Neural cell (in vitro differentiated cells): ENCODE results near the gene CCR5.
"Not testable (repeated sequence)": the region's sequence is repeated elsewhere in the genome, so short reads cannot be mapped to it uniquely, and the experiment has no call there.

Experiments used
- EP300 ChIP-seq: fragments of 450-650 bp; conservative IDR thresholded peaks from 2 replicates; pipeline ENCODE4 v1.6.1; 2014; ENCODE audit warnings: antibody characterized with exemption, mild to moderate bottlenecking, moderate library complexity; ENCODE audit not compliant: poor library complexity, severe bottlenecking
- EZH2 ChIP-seq: fragments of 200-600, 300-800 bp; shearing (Covaris generic), sonication (generic); IDR thresholded peaks from 2 replicates; pipeline ENCODE4 v1.6.1; 2014; ENCODE audit warnings: antibody characterized with exemption, low read length, borderline replicate concordance, mild to moderate bottlenecking; ENCODE audit not compliant: insufficient read depth, poor library complexity, severe bottlenecking
- POLR2AphosphoS5 ChIP-seq: IDR thresholded peaks from 2 replicates; pipeline ENCODE4 v1.6.1; 2012
- TAF1 ChIP-seq: IDR thresholded peaks from 2 replicates; pipeline ENCODE4 v1.6.1; 2012; ENCODE audit warnings: low read depth
- TF ChIP-seq, protein P1 (sequence below): fragments of 450-650 bp; IDR thresholded peaks from 2 replicates; pipeline ENCODE4 v1.5.1; 2014; ENCODE audit warnings: antibody characterized with exemption, mild to moderate bottlenecking, moderate library complexity; ENCODE audit not compliant: poor library complexity, severe bottlenecking

DNA sequence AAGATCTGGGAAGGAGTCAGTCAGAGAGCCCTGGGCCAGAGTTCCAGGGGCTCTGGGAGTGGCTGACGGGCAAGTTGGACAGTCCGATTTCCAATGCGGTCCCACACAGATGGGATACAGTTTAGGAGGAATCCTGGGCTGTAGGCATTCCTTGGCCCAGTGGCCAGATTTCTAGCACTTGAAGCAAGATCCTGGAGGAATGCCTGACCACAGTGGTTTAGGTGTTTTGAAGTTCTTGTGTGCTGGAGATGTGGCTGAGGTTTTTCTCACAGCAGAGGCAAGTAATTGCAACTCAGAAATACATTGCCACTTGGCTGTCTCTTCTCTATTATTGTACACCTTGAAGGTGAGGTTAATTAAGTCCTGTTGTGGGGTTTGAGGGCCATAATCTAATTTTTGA lies 40.1 kb upstream of the CCR5 start:
- not testable (repeated sequence) for TF ChIP-seq POLR2AphosphoS5, EP300, EZH2, TAF1
- TF ChIP-seq, protein P1, sequence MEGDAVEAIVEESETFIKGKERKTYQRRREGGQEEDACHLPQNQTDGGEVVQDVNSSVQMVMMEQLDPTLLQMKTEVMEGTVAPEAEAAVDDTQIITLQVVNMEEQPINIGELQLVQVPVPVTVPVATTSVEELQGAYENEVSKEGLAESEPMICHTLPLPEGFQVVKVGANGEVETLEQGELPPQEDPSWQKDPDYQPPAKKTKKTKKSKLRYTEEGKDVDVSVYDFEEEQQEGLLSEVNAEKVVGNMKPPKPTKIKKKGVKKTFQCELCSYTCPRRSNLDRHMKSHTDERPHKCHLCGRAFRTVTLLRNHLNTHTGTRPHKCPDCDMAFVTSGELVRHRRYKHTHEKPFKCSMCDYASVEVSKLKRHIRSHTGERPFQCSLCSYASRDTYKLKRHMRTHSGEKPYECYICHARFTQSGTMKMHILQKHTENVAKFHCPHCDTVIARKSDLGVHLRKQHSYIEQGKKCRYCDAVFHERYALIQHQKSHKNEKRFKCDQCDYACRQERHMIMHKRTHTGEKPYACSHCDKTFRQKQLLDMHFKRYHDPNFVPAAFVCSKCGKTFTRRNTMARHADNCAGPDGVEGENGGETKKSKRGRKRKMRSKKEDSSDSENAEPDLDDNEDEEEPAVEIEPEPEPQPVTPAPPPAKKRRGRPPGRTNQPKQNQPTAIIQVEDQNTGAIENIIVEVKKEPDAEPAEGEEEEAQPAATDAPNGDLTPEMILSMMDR = not testable (repeated sequence)
